Kidney glomerular epithelial cell (primary cell): ENCODE data around the gene METRNL.

Experiments
- DNase-seq: peaks from one replicate; lab custom pipeline; 2025; lab: John Stamatoyannopoulos, UW

METRNL gene

DNA sequence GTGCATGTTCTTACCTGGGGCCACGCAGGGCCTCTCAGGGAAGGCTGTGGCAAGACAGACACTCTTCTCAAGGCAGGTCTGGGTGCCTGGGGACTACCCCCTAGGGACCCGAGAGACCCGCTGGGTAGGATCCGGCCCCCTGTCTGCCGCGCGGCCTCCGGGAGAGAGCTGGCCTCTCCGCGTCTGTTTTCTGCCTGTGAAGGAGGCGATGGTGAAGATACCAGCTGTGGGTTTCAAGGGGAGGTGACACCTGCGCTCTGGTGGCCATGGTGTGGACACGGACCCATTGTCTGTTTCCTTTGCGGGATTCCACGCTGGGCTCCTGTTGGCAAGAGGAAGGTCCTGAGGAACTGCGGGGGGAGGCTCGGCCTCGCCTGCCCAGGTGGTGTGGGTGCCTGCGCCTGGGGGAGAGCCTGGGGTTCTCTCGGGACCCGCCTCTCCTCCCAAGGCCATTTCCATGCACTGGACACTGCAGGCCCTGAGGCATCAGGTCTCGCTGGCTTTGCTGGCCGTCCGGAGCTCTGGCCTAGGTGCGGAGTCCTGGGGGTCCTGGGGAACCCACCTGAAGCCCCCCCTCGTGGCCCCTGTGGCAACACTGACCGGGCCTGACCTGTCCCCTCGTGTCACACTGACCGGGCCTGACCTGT lies 12.2 kb upstream of the METRNL start:
- no peak for DNase-seq

DNA sequence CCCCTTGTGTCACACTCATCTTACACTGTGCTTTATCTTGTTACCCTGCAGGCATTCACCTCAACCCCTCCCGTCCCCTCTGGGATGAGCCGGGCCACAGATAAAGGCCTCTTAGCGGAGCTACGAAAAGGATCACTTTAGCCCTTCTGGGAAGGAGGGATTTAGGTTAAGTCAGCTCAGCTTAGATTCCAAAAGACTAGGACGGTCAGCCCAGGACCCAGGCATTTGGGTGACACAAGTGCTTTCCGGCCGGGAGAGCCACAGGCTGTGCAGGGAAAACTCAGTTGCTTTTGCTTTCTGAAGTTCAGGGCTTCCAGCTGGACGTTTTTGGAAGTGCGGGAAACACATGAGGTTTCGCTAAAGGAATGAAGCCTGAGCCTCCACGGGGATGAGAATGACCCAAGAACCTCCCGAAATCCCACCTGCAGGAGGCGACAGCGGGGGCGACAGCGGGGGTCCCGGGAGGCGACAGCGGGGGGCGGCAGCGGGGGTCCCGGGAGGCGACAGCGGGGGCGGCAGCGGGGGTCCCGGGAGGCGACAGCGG lies 11.6 kb upstream of the METRNL start:
- no peak for DNase-seq

DNA sequence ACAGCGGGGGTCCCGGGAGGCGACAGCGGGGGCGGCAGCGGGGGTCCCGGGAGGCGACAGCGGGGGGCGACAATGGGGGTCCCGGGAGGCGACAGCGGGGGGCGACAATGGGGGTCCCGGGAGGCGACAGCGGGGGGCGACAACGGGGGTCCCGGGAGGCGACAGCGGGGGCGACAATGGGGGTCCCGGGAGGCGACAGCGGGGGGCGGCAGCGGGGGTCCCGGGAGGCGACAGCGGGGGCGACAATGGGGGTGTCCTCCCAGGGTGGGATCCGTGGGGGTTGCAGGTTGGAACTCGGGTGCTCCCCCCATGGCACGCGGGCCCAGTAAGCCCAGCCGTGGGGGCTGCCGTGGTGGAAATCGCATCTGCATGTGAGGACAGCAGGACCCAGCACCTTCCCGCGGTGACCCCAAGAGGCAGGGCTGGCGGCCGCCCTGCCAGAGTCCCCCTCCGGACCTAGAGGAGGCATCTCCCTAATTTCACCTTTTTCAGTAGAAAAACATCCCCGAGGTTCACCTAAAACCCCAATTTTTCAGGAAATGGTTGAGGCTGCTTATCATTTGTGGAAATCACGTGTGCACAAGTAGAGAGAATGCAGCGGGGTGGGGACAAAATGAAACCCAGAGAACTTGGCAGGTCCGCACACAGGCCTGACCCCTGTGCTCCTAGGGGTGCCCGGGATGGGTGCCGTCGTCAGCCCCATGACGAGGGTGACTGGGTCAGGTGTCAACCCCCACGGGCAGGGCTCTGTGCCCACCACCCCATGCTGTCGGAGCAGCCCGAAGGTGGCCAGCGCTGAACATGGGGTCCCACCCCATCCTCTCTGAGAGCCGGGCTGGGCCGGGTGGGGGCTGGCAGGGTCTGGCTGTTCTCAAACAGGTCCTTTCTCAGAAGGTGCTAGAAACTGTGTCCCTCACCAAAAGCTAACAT lies 10.5 kb upstream of the METRNL start:
- DNase-seq: no peak

- no peak for DNase-seq
Measured at GRCh38 chr17:83069571-83069906, 9.9 kb upstream of the METRNL start.

GRCh38 chr17:83069931-83070742 lies 9.3 kb upstream of the METRNL start:
- DNase-seq: no peak

DNA sequence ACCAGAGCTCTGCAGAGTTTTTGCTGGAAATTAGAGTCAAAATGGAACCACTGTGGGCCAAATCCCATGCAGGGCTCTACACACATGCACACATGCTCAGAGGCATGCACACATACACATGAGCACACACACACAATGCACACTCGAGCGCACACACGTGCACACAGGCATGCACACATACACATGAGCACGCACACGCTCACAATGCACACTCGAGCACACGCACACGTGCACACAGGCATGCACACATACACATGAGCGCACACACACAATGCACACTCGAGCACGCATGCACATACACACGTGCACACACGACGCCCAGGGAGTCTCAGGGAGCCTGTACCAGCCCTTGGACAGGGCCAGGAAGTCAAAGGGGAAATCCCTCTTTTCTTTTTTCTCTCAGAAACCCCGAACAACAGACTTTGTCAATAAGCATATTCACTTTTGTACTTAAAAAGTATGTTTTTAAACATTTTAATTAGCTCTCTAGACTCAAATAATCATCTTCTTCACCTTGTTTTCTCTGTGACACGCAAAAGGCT lies 8.5 kb upstream of the METRNL start:
- no peak for DNase-seq

GRCh38 chr17:83071365-83071764 lies 8.0 kb upstream of the METRNL start:
- DNase-seq: no peak

GRCh38 chr17:83071966-83072562 lies 7.3 kb upstream of the METRNL start:
- no peak for DNase-seq

- DNase-seq: no peak
Measured at GRCh38 chr17:83072600-83073358, 6.6 kb upstream of the METRNL start.

DNA sequence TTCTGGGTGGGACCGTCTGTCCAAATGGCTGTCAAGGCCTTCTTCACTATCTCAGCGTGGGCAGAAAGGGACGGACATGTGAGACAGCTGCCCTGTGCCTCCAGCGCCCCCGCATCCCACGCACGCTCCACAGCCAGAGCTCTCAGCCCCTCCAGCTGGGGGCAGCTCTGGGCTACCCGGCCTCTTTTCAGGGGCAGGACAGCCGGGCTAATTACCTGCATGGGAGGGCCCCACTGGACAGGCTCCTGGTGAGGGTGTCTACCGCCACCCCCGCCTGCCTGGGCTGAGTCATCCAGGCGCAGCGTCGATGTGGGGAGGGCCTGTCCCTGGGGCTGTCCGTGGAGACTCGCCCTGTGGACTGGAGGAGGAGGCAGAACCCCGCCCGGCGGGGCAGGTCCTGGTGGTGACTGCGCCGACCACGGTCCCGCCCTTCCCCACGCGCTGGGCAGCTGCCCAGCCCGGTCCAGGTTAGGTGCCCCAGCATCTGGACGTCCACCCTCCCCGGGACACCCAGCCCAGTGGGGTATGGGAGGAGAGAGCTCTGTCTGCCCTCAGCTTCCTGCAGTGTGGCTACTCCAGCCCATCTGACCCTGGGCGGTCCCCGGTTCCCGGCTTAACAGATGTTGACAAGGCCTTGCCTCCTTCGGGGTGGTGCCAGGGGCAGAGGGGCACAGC lies 5.9 kb upstream of the METRNL start:
- DNase-seq: peak; percentile 29

GRCh38 chr17:83074486-83075223 lies 4.8 kb upstream of the METRNL start:
- DNase-seq: no peak

- DNase-seq: no peak
Measured at GRCh38 chr17:83075270-83075880, 4.0 kb upstream of the METRNL start.

DNA sequence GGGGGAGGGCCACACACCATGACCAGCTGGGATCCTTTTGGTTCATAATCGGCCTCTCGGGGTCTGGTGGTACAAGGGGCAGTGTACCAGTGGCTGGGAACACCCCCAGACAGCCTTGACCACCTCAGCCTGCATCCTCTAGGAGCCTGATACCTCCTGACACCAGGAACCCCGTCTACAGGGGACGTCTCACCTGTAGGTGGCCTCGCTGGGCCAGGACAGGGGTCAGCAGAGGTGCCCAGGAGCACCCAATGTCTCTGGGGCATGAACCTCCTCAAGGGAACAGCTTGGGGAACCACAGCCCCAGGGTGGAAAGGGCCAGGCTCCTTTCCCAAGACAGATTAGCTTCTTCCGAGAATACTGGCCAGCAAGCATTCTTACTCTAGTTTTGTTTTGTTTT lies 2.5 kb upstream of the METRNL start:
- no peak for DNase-seq

DNA sequence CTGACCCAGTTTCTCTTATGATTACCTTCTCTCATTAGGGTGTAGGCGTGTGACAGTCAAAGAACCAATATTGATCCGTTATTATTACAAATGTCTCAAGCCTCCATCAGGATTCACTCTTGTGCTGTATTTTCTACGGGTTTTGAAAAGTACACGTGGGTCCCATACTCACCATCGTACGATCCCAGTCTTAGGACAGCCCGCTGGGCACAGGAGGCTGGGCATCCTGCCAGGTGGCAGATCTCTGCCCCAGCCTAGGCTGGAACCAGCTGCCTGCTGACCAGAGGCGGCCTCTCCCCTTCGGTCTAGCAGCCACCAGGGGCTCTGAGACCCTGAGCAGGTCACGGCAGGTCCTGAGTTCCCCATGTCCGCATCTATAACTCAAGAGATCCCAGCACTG lies 2.0 kb upstream of the METRNL start:
- DNase-seq: no peak

- no peak for DNase-seq
Measured at GRCh38 chr17:83077939-83078338, 1.5 kb upstream of the METRNL start.

- no peak for DNase-seq
Measured at GRCh38 chr17:83078378-83079351, 744 bp upstream of the METRNL start.

- no peak for DNase-seq
Measured at GRCh38 chr17:83079766-83080578, 563 bp downstream of the METRNL start.
